ENCODE measurements around the gene BICC1.

DNA sequence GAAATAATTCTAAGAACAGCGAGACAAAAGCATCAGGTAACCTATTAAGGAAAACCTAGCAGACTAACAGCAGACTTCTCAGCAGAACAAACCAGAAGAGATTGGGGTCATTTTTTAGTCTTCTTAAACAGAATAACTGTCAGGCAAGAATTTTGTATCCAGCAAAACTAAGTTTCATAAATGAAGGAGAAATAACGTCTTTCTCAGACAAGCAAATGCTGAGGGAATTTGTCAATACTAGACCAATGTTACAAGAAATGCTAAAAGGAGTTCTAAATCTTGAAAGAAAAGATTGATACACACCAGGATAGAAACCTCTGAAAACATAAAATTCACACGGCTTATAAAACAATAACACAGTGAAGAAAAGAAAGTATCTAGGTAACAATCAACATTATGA lies 22.6 kb downstream of the BICC1 start:
- no peak for TF ChIP-seq CTCF (IDR thresholded peaks at IDR 0.05)
- no peak for TF ChIP-seq POLR2A (IDR thresholded peaks at IDR 0.05)
